ENCODE measurements around the gene CHTOP.
"Not testable (repeated sequence)": the region's sequence is repeated elsewhere in the genome, so short reads cannot be mapped to it uniquely, and the experiment has no call there.

Gene CHTOP

DNA sequence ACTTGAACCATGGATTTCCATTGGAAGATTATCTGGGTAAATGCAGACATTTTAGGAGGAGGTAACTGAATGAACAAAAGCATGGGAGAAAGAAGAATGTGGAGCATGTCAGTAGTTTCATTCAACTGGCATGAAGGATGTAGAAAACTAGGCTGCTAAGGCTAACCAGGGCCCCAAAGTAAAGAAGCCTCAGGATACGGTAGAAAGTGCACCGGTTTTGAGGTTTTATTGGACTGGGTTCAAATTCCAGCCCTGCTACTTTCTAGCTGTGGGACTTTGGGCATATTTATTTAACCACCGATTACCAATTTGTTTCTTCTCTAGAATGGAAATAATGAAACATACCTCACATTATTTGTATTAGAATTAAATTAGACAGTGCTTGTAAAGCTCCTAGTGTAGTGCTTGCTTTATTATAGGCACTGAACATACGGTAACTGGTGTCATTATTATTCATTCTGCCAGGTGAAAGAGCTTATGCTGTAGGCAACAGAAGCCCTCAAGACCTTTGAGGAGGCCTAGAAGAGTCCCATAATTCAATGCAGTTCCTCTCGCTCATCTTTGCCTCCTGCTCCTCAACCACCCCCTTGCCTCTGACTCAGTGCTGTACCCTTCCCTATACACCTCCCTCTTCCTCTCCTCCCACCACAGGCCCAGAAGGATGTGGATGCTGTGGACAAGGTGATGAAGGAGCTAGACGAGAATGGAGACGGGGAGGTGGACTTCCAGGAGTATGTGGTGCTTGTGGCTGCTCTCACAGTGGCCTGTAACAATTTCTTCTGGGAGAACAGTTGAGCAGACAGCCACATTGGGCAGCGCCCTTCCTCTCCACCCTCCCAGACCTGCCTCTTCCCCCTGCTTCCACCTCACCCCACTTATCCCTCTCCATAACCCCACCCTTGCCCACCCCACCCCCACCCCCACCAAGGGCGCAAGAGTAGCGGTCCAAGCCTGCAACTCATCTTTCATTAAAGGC lies 2.5 kb upstream of the CHTOP start:
- TF ChIP-seq, protein P1, sequence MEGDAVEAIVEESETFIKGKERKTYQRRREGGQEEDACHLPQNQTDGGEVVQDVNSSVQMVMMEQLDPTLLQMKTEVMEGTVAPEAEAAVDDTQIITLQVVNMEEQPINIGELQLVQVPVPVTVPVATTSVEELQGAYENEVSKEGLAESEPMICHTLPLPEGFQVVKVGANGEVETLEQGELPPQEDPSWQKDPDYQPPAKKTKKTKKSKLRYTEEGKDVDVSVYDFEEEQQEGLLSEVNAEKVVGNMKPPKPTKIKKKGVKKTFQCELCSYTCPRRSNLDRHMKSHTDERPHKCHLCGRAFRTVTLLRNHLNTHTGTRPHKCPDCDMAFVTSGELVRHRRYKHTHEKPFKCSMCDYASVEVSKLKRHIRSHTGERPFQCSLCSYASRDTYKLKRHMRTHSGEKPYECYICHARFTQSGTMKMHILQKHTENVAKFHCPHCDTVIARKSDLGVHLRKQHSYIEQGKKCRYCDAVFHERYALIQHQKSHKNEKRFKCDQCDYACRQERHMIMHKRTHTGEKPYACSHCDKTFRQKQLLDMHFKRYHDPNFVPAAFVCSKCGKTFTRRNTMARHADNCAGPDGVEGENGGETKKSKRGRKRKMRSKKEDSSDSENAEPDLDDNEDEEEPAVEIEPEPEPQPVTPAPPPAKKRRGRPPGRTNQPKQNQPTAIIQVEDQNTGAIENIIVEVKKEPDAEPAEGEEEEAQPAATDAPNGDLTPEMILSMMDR (IDR thresholded peaks at IDR 0.05), result no peak
- no peak overlapping the region for H3K4me3 ChIP-seq
- peak overlapping the region in 1 of 2 donors; percentile 25 for H3K27ac ChIP-seq
- DNase-seq (ENCODE audit: low spot score), result no peak

DNA sequence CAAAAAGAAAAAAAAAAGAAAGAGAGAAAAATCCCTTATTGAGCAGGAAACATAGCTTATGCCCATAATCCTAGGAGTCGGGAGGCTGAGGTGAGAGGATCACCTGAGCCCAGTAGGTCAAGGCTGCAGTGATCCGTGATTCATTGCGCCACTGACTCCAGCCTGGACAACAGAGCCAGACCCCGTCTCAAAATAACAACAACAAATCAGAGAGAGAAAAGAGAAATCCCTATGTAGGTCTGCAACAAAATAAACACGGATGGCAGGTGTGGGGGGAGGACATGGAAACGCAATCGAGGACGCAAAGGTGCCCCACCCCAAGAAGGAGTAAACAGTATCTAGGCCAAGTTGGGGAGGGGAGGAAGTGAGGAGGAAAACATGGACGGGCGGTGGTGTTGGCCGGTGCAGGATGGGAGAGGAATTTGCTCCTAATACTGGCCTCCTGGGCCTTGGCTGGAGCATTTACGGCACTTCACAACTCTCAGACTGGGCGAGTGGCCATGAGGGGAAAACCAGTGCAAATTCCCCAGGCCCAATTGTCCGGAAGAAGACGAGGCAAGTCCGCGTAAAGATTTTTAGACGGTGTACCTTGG lies 609 bp upstream of the CHTOP start:
- TF ChIP-seq, protein P1 (IDR thresholded peaks at IDR 0.05), result no peak
- DNase-seq (ENCODE audit: low spot score), result no peak
- H3K4me3 ChIP-seq, result peak overlapping the region; percentile 99
- H3K27ac ChIP-seq, result peak overlapping the region; percentile 99 to 100

DNA sequence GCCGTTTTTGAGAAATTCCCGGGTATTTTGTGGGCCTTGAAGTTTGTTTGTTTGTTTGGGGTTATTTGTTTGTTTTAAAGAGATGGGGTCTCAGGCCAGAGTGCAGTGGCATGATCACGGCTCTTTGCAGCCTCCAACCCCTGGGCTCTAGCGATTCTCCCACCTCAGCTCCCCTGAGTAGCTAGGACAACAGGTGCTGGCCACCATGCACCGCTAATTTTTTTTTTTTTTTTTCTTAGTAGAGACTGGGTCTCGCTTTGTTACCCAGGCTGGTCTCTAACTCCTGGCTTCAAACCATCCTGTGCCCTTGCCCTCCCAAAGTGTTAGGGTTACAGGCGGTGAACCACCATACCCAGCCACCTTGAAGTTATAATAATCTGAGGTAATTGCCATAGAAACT lies 2.0 kb downstream of the CHTOP start:
- Histone ChIP-seq H3K27ac (peak overlapping the region in 1 of 2 donors; percentile 4), H3K4me3 (no peak overlapping the region)
- TF ChIP-seq, protein P1 (IDR thresholded peaks at IDR 0.05), result no peak
- DNase-seq (ENCODE audit: low spot score), result no peak

DNA sequence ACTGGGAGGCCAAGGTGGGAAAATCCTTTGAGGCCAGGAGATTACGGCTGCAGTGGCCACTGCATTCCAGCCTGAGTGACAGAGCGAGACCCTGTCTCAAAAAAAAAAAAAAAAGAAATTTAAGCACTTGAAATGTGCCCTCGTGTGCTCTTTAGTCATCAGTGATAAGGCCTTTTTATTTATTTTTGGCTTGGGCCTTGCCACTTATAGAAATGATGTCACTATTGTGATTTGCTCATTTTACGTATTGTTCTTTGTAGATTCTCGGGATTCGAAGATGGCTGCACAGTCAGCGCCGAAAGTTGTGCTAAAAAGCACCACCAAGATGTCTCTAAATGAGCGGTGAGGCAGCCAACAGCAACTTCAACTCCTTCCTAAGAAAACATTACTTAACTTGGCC lies 2.4 kb downstream of the CHTOP start:
- no peak for DNase-seq (ENCODE audit: low spot score)
- H3K4me3 ChIP-seq, result no peak overlapping the region
- peak overlapping the region in 1 of 2 donors; percentile 4 for H3K27ac ChIP-seq
- TF ChIP-seq, protein P1 (IDR thresholded peaks at IDR 0.05), result no peak

- TF ChIP-seq, protein P1 (IDR thresholded peaks at IDR 0.05), result no peak
- no peak for DNase-seq (ENCODE audit: low spot score)
- H3K4me3 ChIP-seq, result no peak overlapping the region
- no peak overlapping the region for H3K27ac ChIP-seq
Observed at GRCh38 chr1:153638261-153638660, 4.4 kb downstream of the CHTOP start.

DNA sequence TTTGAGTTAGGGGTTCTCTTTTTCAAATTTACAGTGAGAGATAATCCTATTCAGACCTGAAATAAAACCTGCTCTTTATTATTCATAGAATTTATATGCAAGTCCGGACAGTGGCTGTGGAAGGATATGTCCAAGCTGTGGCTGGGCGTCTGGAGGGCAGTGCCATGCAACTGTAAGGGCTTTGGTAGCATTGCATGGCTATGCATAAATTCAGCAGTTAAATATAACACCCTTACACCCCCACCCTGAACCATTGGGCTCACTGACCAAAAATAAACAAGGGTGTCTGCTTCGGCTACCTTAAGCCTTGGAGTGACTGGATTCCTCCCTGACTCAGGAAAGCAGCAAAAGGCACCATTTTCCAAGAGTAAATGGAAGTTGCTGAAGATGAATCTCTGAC lies 5.4 kb downstream of the CHTOP start:
- TF ChIP-seq, protein P1 (IDR thresholded peaks at IDR 0.05), result no peak
- H3K27ac ChIP-seq, result no peak overlapping the region
- no peak for DNase-seq (ENCODE audit: low spot score)
- H3K4me3 ChIP-seq, result no peak overlapping the region

DNA sequence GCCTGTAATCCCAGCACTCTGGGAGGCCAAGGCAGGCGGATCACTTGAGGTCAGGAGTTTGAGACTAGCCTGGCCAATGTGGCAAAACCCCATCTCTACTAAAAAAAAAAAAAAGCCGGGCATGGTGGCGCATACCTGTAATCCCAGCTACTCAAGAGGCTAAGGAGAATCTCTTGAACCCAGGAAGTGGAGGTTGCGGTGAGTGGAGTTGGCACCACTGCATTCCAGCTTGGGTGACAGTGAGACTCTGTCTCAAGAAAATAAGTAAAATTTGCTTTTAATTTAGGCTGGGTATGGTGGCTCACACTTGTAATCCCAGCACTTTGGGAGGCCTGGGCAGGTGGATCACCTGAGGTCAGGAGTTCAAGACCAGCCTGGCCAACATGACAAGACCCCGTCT lies 6.3 kb downstream of the CHTOP start:
- not testable (repeated sequence) for H3K4me3 ChIP-seq; DNase-seq (ENCODE audit: low spot score); H3K27ac ChIP-seq

All from coronary artery (tissue), 2 donors.